HFF-Myc (cell line): Measurements from ENCODE around the gene PTPRT.

Experiments
- DNase-seq: peaks from one replicate; pipeline ENCODE4 v3.0.0-alpha.2; 2011; ENCODE audit warnings: low read depth; ENCODE audit errors: extremely low read depth
- H3K4me3 ChIP-seq: replicated peaks from 2 replicates; pipeline ENCODE4 v1.5.1; 2011; ENCODE audit warnings: low read depth, mild to moderate bottlenecking, control low read depth, low read length
- TF ChIP-seq, protein P1 (sequence below): IDR thresholded peaks from 2 replicates; pipeline ENCODE4 v1.5.1; 2012; ENCODE audit warnings: mild to moderate bottlenecking, low read depth, low read length, control low read depth; ENCODE audit errors: missing control alignments

PTPRT gene

GRCh38 chr20:42482808-42483207 is 706.9 kb downstream of the PTPRT start:
- no peak for DNase-seq
- H3K4me3 ChIP-seq: no peak overlapping the region
- TF ChIP-seq, protein P1, sequence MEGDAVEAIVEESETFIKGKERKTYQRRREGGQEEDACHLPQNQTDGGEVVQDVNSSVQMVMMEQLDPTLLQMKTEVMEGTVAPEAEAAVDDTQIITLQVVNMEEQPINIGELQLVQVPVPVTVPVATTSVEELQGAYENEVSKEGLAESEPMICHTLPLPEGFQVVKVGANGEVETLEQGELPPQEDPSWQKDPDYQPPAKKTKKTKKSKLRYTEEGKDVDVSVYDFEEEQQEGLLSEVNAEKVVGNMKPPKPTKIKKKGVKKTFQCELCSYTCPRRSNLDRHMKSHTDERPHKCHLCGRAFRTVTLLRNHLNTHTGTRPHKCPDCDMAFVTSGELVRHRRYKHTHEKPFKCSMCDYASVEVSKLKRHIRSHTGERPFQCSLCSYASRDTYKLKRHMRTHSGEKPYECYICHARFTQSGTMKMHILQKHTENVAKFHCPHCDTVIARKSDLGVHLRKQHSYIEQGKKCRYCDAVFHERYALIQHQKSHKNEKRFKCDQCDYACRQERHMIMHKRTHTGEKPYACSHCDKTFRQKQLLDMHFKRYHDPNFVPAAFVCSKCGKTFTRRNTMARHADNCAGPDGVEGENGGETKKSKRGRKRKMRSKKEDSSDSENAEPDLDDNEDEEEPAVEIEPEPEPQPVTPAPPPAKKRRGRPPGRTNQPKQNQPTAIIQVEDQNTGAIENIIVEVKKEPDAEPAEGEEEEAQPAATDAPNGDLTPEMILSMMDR: no peak

DNA sequence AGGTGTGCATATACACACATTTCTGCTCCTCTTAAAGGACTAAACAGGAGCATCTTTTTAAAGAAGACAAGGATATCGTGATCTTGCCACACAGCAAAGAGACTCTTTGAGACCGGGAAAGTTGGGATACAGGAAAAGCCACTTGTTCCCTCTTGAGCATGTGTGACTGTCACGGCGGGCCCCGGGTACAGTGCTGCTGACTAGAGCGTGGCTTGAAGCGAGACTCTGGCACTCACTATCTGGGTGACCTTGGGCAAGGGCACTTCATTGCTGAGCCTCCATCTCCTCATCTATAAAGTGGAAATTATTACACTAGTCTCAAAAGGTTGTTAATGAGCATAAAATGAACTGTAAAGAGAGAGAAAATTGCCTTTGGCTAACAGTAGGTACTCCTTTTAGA is 713.9 kb downstream of the PTPRT start:
- TF ChIP-seq, protein P1: no peak
- H3K4me3 ChIP-seq: no peak overlapping the region
- DNase-seq: no peak

DNA sequence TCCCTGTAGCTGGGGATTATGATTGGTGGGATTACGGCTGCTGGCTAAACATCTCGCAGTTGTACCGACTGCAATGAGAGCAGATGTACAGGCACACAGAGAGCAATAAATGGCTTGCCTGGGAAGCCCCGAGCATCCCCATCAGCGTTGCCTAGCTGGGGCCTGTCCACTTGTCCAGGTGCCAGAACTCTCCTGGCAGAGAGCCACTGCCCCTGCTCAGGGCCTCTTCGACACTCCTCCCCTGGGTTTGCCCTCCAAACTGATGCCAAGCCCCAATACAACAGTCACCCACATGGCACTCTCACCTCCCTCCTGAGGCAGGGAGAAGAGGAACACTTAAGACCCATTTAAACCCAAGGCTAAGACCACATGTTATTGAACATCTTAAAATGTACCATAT is 715.1 kb downstream of the PTPRT start:
- DNase-seq: no peak
- TF ChIP-seq, protein P1: no peak
- H3K4me3 ChIP-seq: no peak overlapping the region

- no peak for DNase-seq
- no peak overlapping the region for H3K4me3 ChIP-seq
- TF ChIP-seq, protein P1: no peak
Observed at GRCh38 chr20:42472198-42472597, 717.5 kb downstream of the PTPRT start.

- TF ChIP-seq, protein P1: no peak
- DNase-seq: no peak
- H3K4me3 ChIP-seq: no peak overlapping the region
Observed at GRCh38 chr20:42461965-42462593, 727.6 kb downstream of the PTPRT start.

GRCh38 chr20:42461291-42461690 is 728.4 kb downstream of the PTPRT start:
- DNase-seq: no peak
- no peak overlapping the region for H3K4me3 ChIP-seq
- TF ChIP-seq, protein P1: no peak

DNA sequence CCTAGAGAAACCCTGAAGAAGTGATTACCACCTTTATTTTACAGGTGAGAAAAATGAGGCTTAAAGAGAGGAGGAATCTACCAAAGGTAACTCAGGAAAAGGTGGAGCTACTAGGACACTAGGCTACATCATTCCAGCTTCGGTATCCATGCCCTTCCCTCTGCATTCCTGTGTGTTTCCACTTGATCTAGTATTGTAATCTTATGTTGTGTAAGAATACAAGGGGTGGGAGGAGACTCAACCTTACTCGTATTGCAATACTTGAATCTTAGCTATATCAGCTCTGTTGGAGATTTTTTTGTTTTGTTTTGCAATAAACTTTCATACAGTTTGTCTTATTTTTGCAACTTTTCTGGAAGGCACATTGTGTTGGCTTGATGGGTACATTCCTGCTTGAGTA is 742.4 kb downstream of the PTPRT start:
- no peak for DNase-seq
- no peak overlapping the region for H3K4me3 ChIP-seq
- TF ChIP-seq, protein P1: no peak
